HTR-8/SVneo (cell line): Measurements from ENCODE around the gene PRELID3B.
A peak's percentile ranks its signal among the peaks of the same experiment; 100 is the strongest.
"Not testable (repeated sequence)": the region's sequence is repeated elsewhere in the genome, so short reads cannot be mapped to it uniquely, and the experiment has no call there.

Experiments used
- DNase-seq: peaks from one replicate; pipeline ENCODE4 v3.0.0; 2011; ENCODE audit warnings: low spot score, mixed read lengths; ENCODE audit not compliant: insufficient read length
- FAIRE-seq: peaks from 2 replicates; lab custom pipeline; 2011; peaks lifted over from hg19 to GRCh38; lab: Jason Lieb, UNC

PRELID3B gene

GRCh38 chr20:59051666-59052185, 9.1 kb upstream of the PRELID3B start:
- no peak for FAIRE-seq
- DNase-seq: no peak

GRCh38 chr20:59050437-59050836, 7.9 kb upstream of the PRELID3B start:
- no peak for FAIRE-seq
- no peak for DNase-seq

GRCh38 chr20:59048681-59049030, 6.1 kb upstream of the PRELID3B start:
- FAIRE-seq: no peak
- DNase-seq: no peak

GRCh38 chr20:59047938-59048680, 5.5 kb upstream of the PRELID3B start:
- DNase-seq (no peak), FAIRE-seq (peak; percentile 77)

GRCh38 chr20:59046862-59047261, 4.3 kb upstream of the PRELID3B start:
- no peak for FAIRE-seq

GRCh38 chr20:59044796-59045195, 2.2 kb upstream of the PRELID3B start:
- peak; percentile 69 for FAIRE-seq
- no peak for DNase-seq

More at GRCh38 chr20:59046862-59047261, 4.3 kb upstream of the PRELID3B start:
- DNase-seq: no peak

- FAIRE-seq: no peak
- no peak for DNase-seq
Measured at GRCh38 chr20:59044295-59044694, 1.7 kb upstream of the PRELID3B start.

- DNase-seq (no peak), FAIRE-seq (no peak)
Measured at GRCh38 chr20:59043698-59044097, 1.1 kb upstream of the PRELID3B start.

- peak; percentile 100 for DNase-seq
- peak; percentile 99 for FAIRE-seq
Measured at GRCh38 chr20:59042796-59043631, 428 bp upstream of the PRELID3B start.

- not testable (repeated sequence) for DNase-seq
Measured at GRCh38 chr20:59041487-59041886, 1.1 kb downstream of the PRELID3B start.

GRCh38 chr20:59040667-59041066, 1.9 kb downstream of the PRELID3B start:
- FAIRE-seq (peak; percentile 20), DNase-seq (no peak)

More at GRCh38 chr20:59041487-59041886, 1.1 kb downstream of the PRELID3B start:
- not testable (repeated sequence) for FAIRE-seq

GRCh38 chr20:59039233-59039632, 3.4 kb downstream of the PRELID3B start:
- no peak for DNase-seq

GRCh38 chr20:59037386-59037785, 5.2 kb downstream of the PRELID3B start:
- no peak for DNase-seq
- FAIRE-seq: peak; percentile 13

More at GRCh38 chr20:59039233-59039632, 3.4 kb downstream of the PRELID3B start:
- no peak for FAIRE-seq

- DNase-seq (no peak), FAIRE-seq (no peak)
Measured at GRCh38 chr20:59035381-59035780, 7.2 kb downstream of the PRELID3B start.

GRCh38 chr20:59033616-59034165, 8.9 kb downstream of the PRELID3B start:
- peak; percentile 46 for FAIRE-seq
- DNase-seq: no peak

GRCh38 chr20:59033093-59033492, 9.5 kb downstream of the PRELID3B start:
- no peak for DNase-seq
- FAIRE-seq: no peak

GRCh38 chr20:59032713-59033059, 9.9 kb downstream of the PRELID3B start:
- no peak for FAIRE-seq

GRCh38 chr20:59032023-59032712, 10.4 kb downstream of the PRELID3B start, which contains the start of gene ATP5F1E:
Gene ATP5F1E (minus strand): TSS chr20:59032335. CDS start chr20:59032251, 84 bp downstream.
- peak; percentile 100 for FAIRE-seq
- peak; percentile 100 for DNase-seq

More at GRCh38 chr20:59032713-59033059, 9.9 kb downstream of the PRELID3B start:
- DNase-seq: peak; percentile 71

- DNase-seq: no peak
- no peak for FAIRE-seq
Measured at GRCh38 chr20:59031564-59032022, 11.0 kb downstream of the PRELID3B start.
